ENCODE data around the gene CNDP1.

Gene CNDP1

GRCh38 chr18:74630804-74631203 lies 96.5 kb downstream of the CNDP1 start:
- no peak for DNase-seq

- DNase-seq: no peak
These were observed 96.9 kb downstream of the CNDP1 start for GRCh38 chr18:74631212-74631611.

GRCh38 chr18:74631623-74632350 lies 97.5 kb downstream of the CNDP1 start:
- peak; percentile 37 to 44 for DNase-seq

- no peak for DNase-seq
These were observed 98.0 kb downstream of the CNDP1 start for GRCh38 chr18:74632351-74632679.

- no peak for DNase-seq
These were observed 98.6 kb downstream of the CNDP1 start for GRCh38 chr18:74632856-74633255.

DNA sequence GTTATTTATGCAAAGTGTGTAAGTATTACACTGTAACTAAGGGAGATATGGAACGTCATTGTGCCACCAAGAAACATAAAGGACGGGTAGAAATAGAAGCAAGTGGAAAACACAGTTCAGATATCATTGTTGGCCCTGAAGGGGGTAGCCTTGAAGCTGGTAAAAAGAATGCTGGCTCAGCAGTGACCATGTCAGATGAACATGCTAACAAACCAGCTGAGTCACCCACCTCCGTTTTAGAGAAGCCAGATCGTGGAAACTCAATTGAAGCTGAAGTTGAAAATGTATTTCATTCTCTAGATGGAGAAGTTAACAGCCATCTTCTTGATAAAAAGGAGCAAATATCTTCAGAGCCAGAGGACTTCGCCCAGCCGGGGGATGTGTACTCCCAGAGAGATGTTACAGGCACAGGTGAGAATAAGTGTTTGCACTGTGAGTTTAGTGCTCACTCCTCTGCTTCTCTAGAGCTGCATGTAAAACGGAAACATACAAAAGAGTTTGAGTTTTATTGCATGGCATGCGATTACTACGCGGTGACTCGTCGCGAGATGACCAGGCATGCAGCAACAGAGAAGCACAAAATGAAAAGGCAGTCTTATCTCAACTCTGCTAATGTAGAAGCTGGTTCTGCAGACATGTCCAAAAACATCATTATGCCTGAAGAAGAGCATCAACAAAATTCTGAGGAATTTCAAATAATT lies 99.5 kb downstream of the CNDP1 start:
- DNase-seq: no peak

GRCh38 chr18:74635224-74635975 lies 101.1 kb downstream of the CNDP1 start:
- DNase-seq: no peak
